Kidney epithelial cell (primary cell): ENCODE data around the gene PRR5L. TPM values are rescaled to one million over a fixed set of nuclear protein-coding genes. Genes with fewer than 3 reads are reported as not detected.

Experiments used
- DNase-seq: peaks from one replicate; pipeline ENCODE4 v3.0.0-alpha.2; 2010; ENCODE audit warnings: low read depth
- H3K27me3 ChIP-seq: 2 replicates; pipeline ENCODE4 v1.6.0; 2011; ENCODE audit warnings: low read length; ENCODE audit not compliant: control insufficient read depth, insufficient read depth
- H3K36me3 ChIP-seq: 2 replicates; pipeline ENCODE4 v1.5.1; 2011; ENCODE audit warnings: low read length; ENCODE audit not compliant: control insufficient read depth, insufficient read depth
- H3K4me3 ChIP-seq: 2 replicates; pipeline ENCODE4 v1.5.1; 2011; ENCODE audit warnings: low read depth, mild to moderate bottlenecking, control low read depth, low read length
- CTCF ChIP-seq: IDR thresholded peaks from 2 replicates; pipeline ENCODE4 v1.5.1; 2011; ENCODE audit warnings: mild to moderate bottlenecking, moderate library complexity, low read length, control low read depth, inconsistent platforms; ENCODE audit not compliant: insufficient read depth, poor library complexity, severe bottlenecking
- total RNA-seq: library from RNA; depleted of rRNA; stranded (reverse); fragments of >200 nt; gene quantifications from 2 replicates; pipeline ENCODE4 v1.2.3, GENCODE V29; 2015

PRR5L gene
- total RNA-seq, 1 donor from 2014 or later = 15.9 TPM

GRCh38 chr11:36339888-36340287 lies 43.8 kb downstream of the PRR5L start:
- H3K36me3 ChIP-seq = no peaks in the 10 kb centered on the region
- no peaks in the 10 kb centered on the region for H3K27me3 ChIP-seq
- TF ChIP-seq CTCF = no peak
- DNase-seq = no peak
- H3K4me3 ChIP-seq = no peak overlapping the region

- Histone ChIP-seq H3K27me3 (no peaks in the 10 kb centered on the region), H3K36me3 (no peaks in the 10 kb centered on the region), H3K4me3 (no peak overlapping the region)
- TF ChIP-seq CTCF = no peak
- DNase-seq = no peak
Measured at GRCh38 chr11:36340897-36341296, 44.8 kb downstream of the PRR5L start.

DNA sequence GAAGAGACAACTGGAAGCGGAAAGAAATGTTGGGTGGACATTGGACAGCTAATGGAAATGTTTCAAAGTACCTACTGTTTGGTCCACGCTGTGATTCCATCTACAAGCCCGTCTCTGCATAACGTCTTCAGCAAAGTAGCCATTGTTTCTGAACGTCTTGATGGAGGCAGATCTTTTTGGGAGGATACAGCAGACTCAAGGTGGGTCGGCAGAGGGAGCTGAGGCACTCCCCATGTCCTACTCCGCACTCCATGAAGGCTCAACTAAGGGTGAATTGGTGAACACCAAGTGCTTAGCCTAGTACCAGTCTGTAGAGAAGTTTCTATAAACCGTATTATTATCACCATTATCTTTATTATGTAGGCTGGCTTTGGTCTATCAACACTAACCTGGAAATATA lies 45.8 kb downstream of the PRR5L start:
- no peak for TF ChIP-seq CTCF
- no peak for DNase-seq
- no peak overlapping the region for H3K4me3 ChIP-seq
- no peaks in the 10 kb centered on the region for H3K36me3 ChIP-seq
- no peaks in the 10 kb centered on the region for H3K27me3 ChIP-seq

DNA sequence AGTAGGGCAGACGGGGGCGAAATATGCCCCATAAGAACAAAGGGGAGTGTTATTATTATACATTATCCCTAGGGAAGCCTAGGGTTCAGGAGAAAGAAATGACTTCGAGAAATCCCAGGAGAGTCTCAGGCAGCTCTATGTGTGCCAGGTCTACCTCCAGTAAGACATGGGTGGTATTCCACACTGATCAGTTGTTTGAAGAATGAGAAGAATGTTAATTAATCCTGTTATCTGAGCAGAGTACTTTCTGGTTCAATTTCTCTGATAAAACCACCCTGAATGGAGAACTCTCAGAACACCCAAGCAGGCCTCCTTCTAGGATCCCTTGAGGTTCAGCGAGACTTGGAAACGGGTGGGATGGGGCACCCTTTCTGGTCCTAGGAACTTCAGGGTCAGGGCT lies 46.2 kb downstream of the PRR5L start:
- no peak for TF ChIP-seq CTCF
- H3K4me3 ChIP-seq = no peak overlapping the region
- H3K36me3 ChIP-seq = no peaks in the 10 kb centered on the region
- DNase-seq = no peak
- H3K27me3 ChIP-seq = no peaks in the 10 kb centered on the region

- Histone ChIP-seq H3K4me3 (no peak overlapping the region), H3K27me3 (peaks cover 2% of the 10 kb centered on the region), H3K36me3 (no peaks in the 10 kb centered on the region)
- DNase-seq = no peak
- no peak for TF ChIP-seq CTCF
Measured at GRCh38 chr11:36343436-36343835, 47.3 kb downstream of the PRR5L start.

- Histone ChIP-seq H3K4me3 (no peak overlapping the region), H3K27me3 (peaks cover 2% of the 10 kb centered on the region), H3K36me3 (no peaks in the 10 kb centered on the region)
- DNase-seq = no peak
- TF ChIP-seq CTCF = no peak
Measured at GRCh38 chr11:36345084-36345511, 49.0 kb downstream of the PRR5L start.
